NCI-H2107 treated with DMSO at 0.1 percent for 48 hours (cell line): Measurements from ENCODE around the gene NACC2.
"Not testable (repeated sequence)": the region's sequence is repeated elsewhere in the genome, so short reads cannot be mapped to it uniquely, and the experiment has no call there.

Experiments
- DNase-seq: peaks from one replicate; lab custom pipeline; 2025; ENCODE audit not compliant: unreplicated experiment; lab: John Stamatoyannopoulos, UW

Gene NACC2

GRCh38 chr9:136047076-136047774, 47.9 kb downstream of the NACC2 start:
- no peak for DNase-seq

- DNase-seq: no peak
These were observed 48.6 kb downstream of the NACC2 start for GRCh38 chr9:136046554-136046920.

- DNase-seq: no peak
These were observed 49.2 kb downstream of the NACC2 start for GRCh38 chr9:136045595-136046553.

- DNase-seq: no peak
These were observed 50.0 kb downstream of the NACC2 start for GRCh38 chr9:136044971-136045594.

- no peak for DNase-seq
These were observed 50.7 kb downstream of the NACC2 start for GRCh38 chr9:136044207-136044970.

GRCh38 chr9:136043441-136043991, 51.6 kb downstream of the NACC2 start:
- no peak for DNase-seq

GRCh38 chr9:136042541-136042940, 52.5 kb downstream of the NACC2 start:
- DNase-seq: no peak

- not testable (repeated sequence) for DNase-seq
These were observed 54.2 kb downstream of the NACC2 start for GRCh38 chr9:136040848-136041247.

- DNase-seq: no peak
These were observed 55.6 kb downstream of the NACC2 start for GRCh38 chr9:136039488-136039887.

GRCh38 chr9:136036848-136037247, 58.2 kb downstream of the NACC2 start:
- no peak for DNase-seq

- no peak for DNase-seq
These were observed 59.0 kb downstream of the NACC2 start for GRCh38 chr9:136036050-136036449.

GRCh38 chr9:136031741-136032730, 63.1 kb downstream of the NACC2 start:
- no peak for DNase-seq

- DNase-seq: no peak
These were observed 64.0 kb downstream of the NACC2 start for GRCh38 chr9:136031094-136031493.

GRCh38 chr9:136029556-136029955, 65.5 kb downstream of the NACC2 start:
- no peak for DNase-seq

GRCh38 chr9:136028760-136029470, 66.2 kb downstream of the NACC2 start:
- no peak for DNase-seq

- DNase-seq: not testable (repeated sequence)
These were observed 68.2 kb downstream of the NACC2 start for GRCh38 chr9:136026943-136027289.

- DNase-seq: no peak
These were observed 68.7 kb downstream of the NACC2 start for GRCh38 chr9:136026266-136026942.

- no peak for DNase-seq
These were observed 69.6 kb downstream of the NACC2 start for GRCh38 chr9:136025481-136025880.
